NK-92 (cell line): ENCODE results near the gene CCDC127.
"Not testable (repeated sequence)": the region's sequence is repeated elsewhere in the genome, so short reads cannot be mapped to it uniquely, and the experiment has no call there.

Experiments
- DNase-seq: peaks from one replicate; lab custom pipeline; 2025; ENCODE audit not compliant: unreplicated experiment; lab: John Stamatoyannopoulos, UW

CCDC127 gene

GRCh38 chr5:174876-175465 lies 43.0 kb downstream of the CCDC127 start:
- no peak for DNase-seq

GRCh38 chr5:174291-174600 lies 43.7 kb downstream of the CCDC127 start:
- no peak for DNase-seq

DNA sequence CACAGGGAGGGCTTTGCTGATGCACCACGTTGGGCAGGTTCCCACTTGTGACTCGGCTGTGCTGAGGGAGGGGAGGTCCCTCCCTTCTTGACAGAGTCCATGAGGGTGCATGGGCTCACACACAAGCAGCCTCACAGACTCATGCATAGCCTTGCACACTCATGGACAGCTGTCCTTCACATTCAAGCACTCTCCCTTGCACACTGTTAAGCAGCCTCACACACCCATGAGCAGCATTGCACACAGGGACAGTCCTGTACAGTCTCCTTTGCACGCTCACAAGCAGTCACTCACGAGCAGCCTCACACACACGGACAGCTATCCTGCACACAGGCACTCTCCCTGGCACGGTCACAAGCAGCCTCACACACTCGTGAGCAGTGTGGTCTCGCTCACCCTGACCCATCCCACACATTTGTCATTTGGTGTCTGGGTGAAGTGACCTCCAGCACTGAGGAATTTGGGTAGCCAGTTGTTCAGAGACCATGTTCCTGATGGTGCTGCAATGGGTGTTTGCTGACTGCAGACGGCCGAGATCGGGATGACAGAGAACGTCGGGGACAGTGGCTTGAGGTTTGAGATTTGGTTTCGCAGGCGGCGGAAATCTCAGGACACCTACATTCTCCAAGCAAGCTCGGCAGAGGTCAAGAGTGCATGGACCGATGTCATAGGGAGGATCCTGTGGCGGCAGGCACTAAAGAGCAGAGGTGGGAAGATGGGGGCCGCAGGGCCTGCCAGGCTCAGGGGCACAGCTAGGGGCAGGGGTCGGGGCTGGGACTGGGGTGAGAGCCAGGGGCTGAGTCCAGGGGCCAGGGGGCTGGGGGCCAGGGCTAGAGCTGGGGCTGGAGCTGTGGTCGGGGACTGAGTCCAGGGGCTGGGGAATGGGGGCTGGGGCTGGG lies 44.3 kb downstream of the CCDC127 start:
- DNase-seq, result no peak

GRCh38 chr5:172841-173251 lies 45.1 kb downstream of the CCDC127 start:
- DNase-seq, result no peak

DNA sequence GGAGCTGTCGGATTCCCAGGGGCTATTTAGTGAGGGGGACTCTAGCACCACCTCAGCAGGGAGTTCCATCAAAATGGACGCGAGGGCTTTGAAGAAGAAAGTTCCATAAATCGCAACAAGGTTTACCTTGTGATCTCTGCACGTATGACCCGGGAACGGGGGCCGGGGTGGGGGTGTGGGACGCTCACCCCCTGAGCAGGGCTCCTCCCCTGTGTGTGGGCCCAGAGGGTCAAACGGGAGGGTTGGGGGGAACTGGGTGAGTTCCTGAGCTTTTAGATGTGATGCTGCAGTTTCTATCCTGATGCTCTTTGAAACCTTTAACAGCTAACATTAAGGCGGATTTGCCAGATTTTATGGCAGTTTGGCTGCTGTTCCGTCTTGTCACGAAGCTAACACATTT lies 45.5 kb downstream of the CCDC127 start:
- no peak for DNase-seq

GRCh38 chr5:171801-172331 lies 46.1 kb downstream of the CCDC127 start:
- no peak for DNase-seq

- no peak for DNase-seq
These were observed 46.8 kb downstream of the CCDC127 start for GRCh38 chr5:170971-171800.

DNA sequence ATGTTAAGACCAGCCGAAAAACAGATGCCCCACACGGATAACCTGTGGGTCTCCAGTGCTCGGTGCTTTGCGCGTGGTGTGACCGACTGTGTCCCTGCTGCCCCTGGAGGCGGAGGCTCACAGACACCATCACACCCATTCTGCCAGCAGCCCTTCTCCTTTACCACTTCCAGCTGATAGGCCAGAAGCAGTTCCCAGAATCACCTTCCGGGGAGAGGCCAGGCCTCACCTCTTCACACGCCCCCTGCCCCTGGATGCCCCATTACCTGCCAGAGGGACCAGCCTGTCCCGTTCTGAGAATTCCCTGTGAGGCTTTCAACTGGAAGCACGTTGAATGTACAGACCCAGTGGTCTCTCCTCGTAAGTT lies 48.2 kb downstream of the CCDC127 start:
- DNase-seq, result no peak

- no peak for DNase-seq
These were observed 48.8 kb downstream of the CCDC127 start for GRCh38 chr5:169071-169727.

- DNase-seq, result no peak
These were observed 49.8 kb downstream of the CCDC127 start for GRCh38 chr5:167982-168660.

GRCh38 chr5:167511-167910 lies 50.4 kb downstream of the CCDC127 start:
- no peak for DNase-seq

- DNase-seq, result no peak
These were observed 51.2 kb downstream of the CCDC127 start for GRCh38 chr5:166441-167372.

GRCh38 chr5:164783-165182 lies 53.2 kb downstream of the CCDC127 start:
- not testable (repeated sequence) for DNase-seq

DNA sequence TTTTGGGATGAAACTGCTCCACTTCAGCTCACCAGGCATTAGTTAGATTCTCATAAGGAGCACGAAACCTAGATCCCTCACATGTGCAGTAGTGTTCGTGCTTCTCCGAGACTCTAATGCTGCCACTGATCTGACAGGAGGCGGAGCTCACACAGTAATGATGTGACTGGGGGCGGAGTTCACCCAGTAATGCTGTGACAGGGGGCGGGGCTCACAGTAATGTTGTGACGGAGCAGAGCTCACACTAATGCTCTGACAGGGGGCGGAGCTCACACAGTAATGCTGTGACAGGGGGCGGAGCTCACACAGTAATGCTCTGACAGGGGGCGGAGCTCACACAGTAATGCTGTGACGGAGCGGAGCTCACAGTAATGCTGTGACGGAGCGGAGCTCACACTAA lies 53.7 kb downstream of the CCDC127 start:
- DNase-seq, result no peak

GRCh38 chr5:163841-164240 lies 54.1 kb downstream of the CCDC127 start:
- no peak for DNase-seq

DNA sequence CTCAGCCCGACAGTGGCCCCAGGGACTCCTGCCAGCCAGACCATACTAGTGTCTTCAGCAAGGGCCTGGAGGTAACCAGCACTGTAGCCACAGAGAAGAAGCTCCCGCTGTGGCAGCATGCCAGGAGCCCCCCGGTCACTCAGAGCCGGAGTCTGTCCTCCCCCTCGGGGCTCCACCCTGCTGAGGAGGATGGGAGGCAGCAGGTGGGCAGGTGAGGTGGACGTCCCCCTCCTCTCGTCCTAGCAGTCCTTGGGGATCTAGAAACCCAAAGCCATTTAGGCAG lies 54.7 kb downstream of the CCDC127 start:
- DNase-seq, result no peak

DNA sequence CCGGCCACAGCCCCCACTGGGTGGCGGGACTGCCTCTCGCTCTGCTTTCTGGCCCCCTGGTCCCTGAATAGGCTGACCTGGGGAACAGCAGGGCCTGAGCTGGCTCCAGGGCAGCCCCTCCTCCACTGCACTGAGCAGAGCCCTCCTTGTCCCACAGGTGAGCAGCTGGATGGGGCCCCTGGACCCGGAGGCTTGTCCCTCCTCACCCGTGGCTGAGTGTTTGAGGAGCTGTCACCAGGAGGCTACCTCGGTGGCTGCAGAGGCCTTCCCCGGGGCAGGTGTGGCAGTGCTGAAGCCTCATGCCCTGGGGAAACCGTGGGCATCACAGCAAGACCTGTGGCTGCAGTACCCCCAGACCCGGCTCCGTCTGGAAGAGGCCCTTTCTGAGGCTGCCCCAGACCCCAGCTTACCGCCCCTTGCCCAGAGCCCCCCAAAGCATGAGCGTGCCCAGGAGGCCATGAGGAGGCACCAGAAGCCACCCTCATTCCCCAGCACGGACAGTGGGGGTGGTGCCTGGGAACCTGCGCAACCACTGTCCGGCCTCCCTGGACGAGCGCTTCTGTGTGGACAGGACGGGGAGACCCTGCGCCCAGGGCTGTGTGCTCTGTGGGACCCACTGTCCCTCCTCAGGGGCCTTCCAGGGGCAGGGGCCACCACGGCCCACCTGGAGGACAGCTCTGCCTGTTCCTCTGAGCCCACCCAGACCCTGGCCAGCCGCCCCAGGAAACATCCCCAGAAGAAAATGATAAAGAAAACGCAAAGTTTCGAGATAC lies 55.2 kb downstream of the CCDC127 start:
- DNase-seq, result no peak

GRCh38 chr5:162190-162564 lies 55.8 kb downstream of the CCDC127 start:
- DNase-seq, result no peak

- no peak for DNase-seq
These were observed 56.2 kb downstream of the CCDC127 start for GRCh38 chr5:161803-162110.
